Stimulated activated CD8-positive, alpha-beta memory T cell treated with anti-CD3 and anti-CD28 coated beads, Interleukin-2, amount 100 ng/mL, for 1 hour (primary cell): Measurements from ENCODE around the gene ZNF785.
"Not testable (repeated sequence)": the region's sequence is repeated elsewhere in the genome, so short reads cannot be mapped to it uniquely, and the experiment has no call there.

Experiments
- DNase-seq, 2 donors: peaks; one replicate each; pipeline ENCODE4 v3.0.0-alpha.2; 2020; ENCODE audit warnings: low read depth in 2 of 2

ZNF785 gene

GRCh38 chr16:30585400-30586191, at the start of gene ZNF785:
Gene ZNF785 (minus strand): TSS chr16:30585697. CDS start chr16:30585611, 86 bp downstream.
- peak; percentile 75 to 81 for DNase-seq

DNA sequence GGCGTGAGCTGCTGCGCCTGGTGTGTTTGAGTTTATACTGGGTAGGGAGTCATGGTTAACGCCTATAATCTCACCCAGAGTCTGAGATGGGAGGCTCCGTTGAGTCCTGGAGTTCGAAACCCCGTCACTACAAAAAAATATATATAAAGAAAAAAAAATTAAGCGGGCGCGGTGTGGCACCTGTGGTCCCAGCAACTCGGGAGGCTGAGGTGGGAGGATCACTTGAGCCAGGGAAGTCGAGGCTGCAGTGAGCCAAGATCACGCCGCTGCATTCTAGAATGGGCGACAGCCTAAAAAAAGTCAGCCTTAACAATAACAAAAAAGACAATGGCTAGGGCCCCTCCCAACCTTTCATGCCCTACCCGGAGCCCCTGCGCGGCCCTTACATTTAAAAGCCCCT, 48.0 kb upstream of the ZNF785 start:
- DNase-seq, result no peak

DNA sequence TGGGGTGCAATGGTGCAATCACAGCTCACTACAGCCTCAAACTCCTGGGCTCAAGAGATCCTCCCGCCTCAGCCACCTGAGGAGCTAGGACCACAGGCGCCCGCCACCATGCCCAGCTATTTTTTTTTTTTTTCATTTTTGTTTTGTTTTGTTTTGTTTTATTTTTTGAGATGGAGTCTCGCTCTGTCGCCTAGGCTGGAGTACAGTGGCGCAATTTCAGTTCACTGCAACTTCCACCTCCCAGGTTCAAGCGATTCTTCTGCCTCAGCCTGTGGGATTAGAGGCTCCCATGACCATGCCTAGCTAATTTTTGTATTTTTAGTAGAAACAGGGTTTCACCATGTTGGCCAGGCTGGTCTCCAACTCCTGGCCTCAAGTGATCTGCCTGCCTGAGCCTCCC, 47.0 kb upstream of the ZNF785 start:
- DNase-seq, result not testable (repeated sequence)

DNA sequence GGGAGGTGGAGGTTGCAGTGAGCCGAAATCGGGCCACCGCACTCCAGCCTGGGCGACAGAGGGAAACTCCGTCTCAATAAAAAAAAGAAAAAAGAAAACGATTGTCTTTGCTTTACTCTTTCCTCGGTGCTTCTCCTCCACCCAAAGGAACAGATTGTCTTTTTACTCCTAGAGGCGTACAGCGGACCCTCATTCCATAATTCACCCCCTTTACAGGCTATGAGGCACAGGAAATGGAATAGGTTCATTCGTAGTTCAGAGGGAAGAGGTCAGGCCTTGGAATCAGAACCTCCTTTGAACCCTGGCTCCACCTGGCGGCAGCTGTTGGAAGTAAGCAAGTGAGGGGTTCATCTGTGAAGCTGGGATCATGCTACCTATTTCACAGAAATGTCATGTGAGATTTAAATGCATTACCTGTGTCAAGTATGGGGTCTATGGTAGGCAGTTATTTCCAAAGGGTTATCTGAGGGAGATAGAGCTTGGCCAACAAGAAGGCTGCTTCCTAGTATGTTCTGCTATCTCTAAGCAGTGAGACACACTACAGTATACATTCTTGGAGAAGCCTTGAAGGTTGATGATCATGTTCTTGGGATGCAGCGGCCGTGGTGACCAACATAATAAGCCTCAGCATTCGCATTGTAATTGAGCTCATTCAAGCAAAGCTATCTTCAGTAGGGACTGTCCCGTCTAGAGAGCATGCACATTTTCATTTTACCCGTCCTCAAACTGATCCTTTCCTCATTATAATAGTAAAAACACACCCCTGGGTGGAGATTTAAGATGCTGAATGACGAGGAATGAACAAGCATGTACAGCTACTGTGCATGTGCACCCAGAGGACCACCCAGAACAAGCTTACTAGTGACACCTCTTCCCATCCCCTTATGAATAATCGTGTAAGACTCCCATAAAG, 43.4 kb upstream of the ZNF785 start:
- DNase-seq, result peak; percentile 75 to 80

DNA sequence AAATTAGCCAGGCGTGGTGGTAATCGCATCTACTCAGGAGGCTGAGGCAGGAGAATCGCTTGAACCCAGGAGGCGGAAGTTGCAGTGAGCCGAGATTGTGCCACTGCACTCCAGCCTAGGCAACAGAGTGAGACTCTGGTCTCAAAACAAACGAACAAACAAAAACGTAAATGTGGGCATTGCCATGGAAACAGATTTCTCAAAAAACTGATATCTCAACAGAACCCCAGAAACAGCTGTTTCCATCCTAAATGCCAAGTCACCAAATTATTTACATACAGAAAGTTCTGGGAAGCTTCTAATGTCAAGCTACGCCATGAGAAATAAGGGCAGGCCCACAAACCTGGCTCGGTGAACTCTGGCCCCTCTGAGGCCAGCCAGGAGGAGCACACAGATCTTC, 40.7 kb upstream of the ZNF785 start:
- DNase-seq, result no peak

GRCh38 chr16:30623536-30624283, 38.2 kb upstream of the ZNF785 start:
- no peak for DNase-seq

DNA sequence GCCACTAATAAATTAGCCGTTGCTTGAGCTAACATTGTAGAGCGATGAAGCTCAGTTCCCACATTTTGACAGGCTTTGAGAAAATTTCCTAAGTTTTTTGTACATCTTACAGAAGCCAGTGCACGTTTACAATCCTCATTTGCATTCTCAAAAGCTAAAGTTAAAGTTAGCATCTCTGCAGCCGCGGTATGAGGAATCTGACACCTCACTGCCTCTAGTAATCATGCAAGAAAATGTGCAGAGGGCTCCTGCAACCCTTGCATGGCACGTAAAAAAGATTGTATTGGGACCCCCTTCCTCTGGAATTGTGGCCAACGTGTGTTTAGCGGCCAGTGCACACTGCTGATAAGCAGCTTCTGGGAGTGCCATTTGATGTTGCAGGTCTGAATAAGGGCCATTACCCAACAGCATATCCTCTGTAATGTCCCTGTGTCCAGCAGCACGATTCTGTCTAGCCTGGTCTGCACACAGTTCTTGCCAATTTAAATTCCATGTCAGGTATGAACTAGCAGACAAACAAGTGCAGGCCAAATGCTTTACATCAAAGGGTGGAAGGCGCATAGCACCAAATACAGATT, 37.0 kb upstream of the ZNF785 start:
- DNase-seq, result no peak

GRCh38 chr16:30621765-30622164, 36.3 kb upstream of the ZNF785 start:
- DNase-seq, result no peak

GRCh38 chr16:30620169-30620568, 34.7 kb upstream of the ZNF785 start:
- no peak for DNase-seq

DNA sequence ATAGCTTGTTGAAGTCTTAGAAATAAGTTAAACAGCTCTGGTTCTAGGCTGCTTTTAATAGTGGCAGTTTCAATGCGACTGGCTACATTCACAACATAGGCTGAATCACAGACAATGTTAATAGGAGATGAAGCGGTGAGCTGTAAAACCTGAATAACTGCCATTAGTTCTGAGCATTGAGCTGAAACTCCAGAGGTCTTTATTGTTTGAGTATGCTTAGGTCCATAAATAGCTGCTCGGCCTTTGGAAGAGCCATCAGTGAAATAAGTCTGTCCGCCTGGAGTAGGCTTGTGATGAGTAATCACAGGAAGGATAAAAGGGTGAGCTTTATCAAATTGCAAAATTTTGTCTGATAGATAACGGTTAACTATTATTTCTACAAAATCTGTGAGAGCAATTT, 34.1 kb upstream of the ZNF785 start:
- no peak for DNase-seq

GRCh38 chr16:30619202-30619601, 33.7 kb upstream of the ZNF785 start:
- DNase-seq, result no peak

DNA sequence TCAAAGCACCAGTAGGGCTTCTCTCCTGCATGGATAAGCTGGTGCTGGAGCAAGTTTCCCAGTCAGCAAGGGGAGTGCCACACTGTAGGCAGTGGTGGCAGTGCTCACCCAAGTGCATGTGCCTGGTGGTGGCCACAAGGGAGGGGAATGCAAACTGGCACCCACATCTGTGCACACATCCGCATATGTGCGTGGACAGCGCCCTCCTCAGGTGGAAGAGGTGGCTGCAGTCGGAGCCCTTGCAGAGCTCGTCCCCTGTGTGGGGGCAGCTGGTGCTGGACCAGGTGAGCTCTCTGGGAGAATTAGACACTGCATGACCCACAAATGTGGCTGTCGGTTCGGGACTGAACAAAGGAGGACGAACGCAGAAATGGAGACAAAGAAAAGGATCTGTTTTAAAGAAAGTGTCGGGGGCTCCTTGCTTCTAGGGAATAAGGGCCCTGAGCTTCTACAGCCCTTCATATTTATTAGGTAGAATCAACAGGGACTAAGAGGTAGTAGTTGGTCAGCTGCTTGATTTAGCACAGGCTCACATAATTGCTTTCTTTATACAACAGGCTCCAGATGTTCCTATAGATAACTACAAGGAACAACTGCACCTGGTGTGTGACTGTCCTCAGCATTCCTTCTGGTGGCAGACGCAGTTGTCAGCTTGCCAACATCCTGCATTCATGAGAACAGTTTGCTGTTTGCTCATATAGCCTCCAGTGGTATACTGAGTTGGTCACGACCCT, 30.0 kb upstream of the ZNF785 start:
- DNase-seq, result peak; percentile 31 to 35

DNA sequence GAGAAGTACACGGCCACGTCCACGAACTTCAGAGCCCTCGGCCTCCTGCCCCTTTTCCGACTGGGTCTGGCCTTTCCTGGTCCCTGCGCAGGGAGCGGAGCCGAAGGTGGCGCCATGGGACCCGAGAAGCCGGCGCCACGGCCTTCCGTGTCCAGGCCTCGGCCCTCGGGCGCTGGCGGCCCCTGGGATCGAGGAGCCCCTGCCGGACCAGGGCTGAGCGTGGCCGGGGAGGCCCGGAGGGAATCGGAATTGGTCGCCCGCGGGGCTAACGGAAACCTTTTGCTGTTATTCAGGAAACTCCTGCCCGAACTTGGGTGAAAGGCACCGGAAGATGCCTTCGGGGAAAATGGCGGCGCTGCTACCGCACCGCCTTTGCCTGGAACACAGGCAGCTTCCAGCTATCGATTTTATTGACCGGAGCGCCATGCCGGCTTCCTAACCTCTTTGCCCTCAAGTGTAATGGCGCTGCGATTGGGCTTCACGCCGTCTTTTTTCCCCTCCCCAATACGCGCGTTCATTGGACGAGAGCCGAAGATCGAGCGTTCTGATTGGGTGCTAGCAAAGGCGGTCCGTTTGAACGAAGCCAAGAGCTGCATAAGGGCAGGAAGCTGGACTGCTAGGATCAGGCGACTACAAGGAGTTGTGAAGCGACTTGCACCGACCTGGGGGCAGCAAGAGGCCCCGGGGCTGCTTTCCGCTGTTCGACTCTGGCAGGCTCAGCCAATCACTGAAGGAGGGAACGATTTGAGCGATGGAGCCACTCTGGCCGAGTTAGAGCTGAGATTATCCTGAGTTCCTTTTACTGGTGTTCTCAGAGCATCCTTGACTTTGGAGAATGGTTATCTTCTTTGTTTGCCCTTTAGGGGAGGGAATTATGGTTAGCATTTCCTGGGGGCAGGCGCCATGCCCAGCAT, 24.7 kb upstream of the ZNF785 start, which contains the start of gene ZNF689:
ZNF689 (minus strand) TSS at position 464 of the 914 bp plus-strand sequence; CDS start at position 116, 348 bp downstream.
- peak; percentile 86 to 88 for DNase-seq

GRCh38 chr16:30609002-30609925, 23.8 kb upstream of the ZNF785 start:
- DNase-seq, result peak; percentile 4 to 5

DNA sequence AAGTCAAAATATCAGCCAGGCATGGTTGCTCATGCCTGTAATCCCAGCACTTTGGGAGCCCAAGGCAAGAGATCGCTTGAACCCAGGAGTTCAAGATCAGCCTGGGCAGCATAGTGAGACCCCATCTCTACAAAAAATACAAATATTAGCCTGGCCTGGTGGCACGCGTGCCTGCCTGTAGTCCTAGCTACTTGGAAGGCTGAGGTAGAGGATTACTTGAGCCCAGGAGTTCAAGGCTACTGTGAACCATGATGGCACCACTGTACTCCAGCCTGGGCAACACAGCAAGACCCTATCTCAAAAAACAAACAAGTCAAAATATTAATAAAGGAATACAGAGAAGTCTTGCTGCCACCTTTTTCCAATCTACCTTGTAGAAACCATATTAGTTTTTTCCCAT, 20.5 kb upstream of the ZNF785 start:
- no peak for DNase-seq

- no peak for DNase-seq
Measured at GRCh38 chr16:30605158-30605557, 19.7 kb upstream of the ZNF785 start.

- DNase-seq, result no peak
Measured at GRCh38 chr16:30604316-30604947, 18.9 kb upstream of the ZNF785 start.

DNA sequence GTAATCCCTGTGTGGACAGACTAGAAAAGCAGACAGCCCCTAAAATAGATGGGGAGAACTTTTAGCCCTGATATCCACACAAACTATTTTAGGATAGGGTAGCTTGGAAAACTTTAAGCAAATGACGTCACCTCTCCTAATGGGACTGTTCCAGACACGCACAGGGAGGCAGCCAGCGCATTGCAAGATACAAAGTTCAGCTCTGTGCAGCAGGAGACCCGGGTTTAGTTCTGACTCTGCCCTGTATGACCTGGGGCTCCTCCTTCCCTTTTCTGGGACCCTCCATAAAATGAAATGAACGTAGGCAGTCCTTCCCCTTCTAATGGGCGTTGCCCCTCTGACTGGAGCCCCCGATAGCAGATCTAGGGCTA, 18.4 kb upstream of the ZNF785 start:
- no peak for DNase-seq
